NCI-H2196 treated with DMSO at 0.1 percent for 48 hours (cell line): ENCODE data around the gene ZNF823.

ENCODE experiments used
- DNase-seq: peaks from one replicate; lab custom pipeline; 2025; ENCODE audit not compliant: unreplicated experiment; lab: John Stamatoyannopoulos, UW

ZNF823 gene

GRCh38 chr19:11737964-11738745 is 591 bp downstream of the ZNF823 start:
- no peak for DNase-seq

GRCh38 chr19:11736696-11737095 is 2.0 kb downstream of the ZNF823 start:
- DNase-seq = no peak

DNA sequence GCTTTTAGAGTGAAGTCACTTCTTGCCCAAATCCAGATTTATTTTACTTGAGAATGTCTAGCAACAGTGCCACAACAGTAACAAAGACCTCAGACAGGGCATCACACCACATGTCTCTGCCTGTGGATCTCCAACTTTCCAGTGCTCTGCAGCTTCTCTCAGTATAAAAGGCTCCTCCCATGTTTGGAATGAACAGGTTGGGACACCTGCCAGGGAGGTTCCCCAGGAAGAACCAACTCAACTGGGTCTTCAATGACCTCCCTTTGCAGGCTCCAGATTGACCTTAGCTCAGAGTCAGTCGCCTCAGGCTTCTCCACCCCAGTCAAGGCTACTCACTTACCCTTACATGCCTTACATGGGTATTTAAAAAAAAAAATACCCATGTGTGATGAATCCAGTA is 3.4 kb downstream of the ZNF823 start:
- no peak for DNase-seq

- no peak for DNase-seq
Measured at GRCh38 chr19:11729586-11729985, 9.2 kb downstream of the ZNF823 start.

DNA sequence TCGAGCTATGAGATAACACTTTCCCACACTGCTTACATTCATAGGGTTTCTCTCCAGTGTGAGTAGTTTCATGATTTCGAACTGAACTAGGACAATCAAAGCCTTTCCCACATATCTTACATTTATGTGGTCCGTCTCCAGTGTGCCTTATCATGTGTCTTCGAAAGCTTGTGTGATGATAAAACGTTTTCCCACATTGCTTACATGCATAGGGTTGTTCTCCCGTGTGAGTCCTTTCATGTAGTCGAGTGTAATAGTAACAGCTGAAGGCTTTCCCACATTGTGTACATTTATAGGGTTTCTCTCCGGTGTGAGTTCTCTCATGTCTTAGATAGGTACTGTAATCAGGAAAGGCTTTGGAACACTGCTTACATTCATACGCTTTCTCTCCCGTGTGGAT is 16.3 kb downstream of the ZNF823 start:
- no peak for DNase-seq

- DNase-seq = no peak
Measured at GRCh38 chr19:11721681-11722080, 17.1 kb downstream of the ZNF823 start.

DNA sequence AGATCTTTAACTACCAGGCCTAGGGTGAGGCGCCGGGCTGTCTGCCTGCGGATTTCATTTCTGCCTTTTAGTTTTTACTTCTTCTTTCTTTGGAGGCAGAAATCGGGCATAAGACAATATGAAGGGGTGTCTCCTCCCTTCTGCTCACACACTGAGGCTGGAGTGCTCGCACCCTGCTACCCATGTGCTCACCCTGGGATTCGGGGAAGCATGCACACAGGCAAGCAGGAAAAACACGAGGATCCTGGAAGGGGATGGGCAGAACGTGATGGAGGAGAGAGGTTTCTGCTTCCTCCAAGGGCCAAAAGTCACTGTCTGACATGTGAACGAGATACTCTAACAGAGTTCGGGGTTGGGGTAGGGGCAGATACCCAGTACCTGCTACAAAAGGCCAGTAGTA is 28.4 kb downstream of the ZNF823 start:
- DNase-seq = no peak

DNA sequence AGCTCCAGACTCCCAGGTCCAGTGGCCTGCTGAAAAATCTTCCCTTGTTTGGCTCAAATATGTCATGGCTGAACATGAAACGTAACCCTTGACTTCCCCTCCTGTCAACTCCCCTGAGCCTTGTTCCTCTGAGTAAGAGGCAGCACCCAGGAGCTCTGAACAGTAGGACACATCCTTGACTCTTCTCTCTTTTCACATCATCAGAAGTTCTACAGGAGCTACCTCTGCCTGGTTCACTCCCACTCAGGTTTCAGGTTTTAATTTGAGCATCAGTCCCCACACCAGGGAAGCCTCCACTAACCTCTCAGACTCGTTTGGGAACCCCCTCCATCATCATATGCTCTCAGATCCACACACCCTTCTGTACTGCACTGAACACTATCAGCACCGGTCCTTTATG is 30.3 kb downstream of the ZNF823 start:
- no peak for DNase-seq

DNA sequence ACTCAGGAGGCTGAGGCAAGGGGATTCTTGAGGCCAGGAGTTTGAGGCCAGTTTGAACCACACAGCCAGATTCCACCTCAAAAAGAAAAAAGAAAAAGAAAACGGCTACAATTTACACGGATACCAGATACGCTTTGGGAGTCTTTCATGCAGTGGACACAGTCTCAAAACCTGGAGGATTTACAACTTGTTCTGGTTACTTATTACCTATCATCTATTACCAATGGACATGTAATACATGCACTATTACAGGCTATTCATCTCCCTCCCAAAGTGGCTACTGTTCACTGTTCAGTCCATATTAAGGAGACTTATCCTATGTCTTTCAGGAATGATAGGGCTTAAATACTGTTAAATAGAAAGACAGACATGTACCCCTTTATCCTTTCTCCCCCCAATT is 33.3 kb downstream of the ZNF823 start:
- no peak for DNase-seq

DNA sequence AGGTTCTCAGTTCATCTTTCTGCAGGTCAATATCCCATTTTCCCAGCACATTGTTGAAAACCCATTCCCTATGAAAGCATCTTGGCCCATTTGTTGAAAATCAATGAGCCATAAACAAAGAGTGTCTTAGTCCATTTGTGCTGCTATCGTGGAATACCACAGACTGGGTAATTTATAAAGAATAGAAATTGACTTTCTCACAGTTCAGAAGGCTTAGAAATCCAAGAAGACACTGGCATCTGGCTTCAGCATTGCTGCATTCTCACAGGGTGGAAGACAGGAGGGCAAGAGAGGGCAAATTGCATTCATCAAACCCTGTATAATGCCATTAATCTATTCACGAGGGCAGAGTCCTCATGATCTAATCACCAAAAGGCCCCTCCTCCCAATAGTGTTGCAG is 34.1 kb downstream of the ZNF823 start:
- DNase-seq = no peak

DNA sequence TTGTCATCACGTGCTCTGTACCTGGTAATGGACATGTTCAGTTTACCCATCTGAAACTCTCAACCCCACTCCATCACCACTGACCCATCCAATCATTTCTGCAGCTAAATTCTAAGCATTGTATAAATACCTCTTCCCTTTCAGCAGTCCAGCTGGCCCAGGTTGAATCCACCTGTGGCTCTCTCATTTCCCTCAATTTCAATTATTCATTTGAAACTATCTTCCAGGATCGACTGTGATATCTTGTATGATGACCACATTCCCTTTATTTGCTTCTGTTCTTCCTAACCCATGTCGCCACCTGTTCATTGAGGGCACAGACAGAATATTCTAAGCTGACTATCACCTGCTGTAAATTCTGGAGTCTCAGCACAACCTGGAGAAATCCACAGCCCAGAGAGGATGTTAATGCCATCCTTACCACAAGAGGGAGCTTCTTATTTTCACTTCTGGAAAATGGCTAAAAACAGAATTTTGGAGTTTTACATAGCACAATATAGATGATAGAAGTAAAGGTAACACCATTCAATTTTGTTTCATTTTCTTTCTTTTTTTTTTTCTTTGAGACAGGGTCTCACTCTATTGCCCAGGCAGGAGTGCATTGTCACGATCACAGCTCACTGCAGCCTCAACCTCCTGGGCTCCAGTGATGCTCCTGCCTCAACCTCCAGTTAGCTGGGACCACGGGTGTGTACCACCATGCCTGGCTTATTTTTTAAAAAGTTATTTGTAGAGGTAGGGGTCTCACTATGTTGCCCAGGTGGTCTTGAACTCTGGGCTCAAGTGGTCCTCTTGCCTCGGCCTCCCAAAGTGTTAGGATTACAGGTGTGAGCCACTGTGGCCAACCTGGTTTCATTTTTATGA is 38.6 kb downstream of the ZNF823 start:
- peak; percentile 22 for DNase-seq

DNA sequence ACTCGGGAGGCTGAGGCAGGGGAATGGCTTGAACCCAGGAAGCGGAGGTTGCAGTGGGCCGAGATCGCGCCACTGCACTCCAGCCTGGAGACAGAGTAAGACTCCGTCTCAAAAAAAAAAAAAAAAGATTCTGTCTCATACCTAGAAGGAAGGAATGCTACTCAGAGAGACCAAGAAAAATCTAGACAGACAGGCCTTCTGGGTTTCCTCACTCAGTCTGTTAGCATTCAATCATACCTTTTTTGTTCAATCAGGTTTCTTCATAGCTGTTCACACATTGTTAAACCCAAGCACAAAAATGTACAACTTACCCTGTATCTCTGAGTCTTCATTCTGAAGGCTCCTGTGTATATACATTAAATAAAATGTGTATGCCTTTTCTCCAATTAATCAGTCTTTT is 40.5 kb downstream of the ZNF823 start:
- no peak for DNase-seq

DNA sequence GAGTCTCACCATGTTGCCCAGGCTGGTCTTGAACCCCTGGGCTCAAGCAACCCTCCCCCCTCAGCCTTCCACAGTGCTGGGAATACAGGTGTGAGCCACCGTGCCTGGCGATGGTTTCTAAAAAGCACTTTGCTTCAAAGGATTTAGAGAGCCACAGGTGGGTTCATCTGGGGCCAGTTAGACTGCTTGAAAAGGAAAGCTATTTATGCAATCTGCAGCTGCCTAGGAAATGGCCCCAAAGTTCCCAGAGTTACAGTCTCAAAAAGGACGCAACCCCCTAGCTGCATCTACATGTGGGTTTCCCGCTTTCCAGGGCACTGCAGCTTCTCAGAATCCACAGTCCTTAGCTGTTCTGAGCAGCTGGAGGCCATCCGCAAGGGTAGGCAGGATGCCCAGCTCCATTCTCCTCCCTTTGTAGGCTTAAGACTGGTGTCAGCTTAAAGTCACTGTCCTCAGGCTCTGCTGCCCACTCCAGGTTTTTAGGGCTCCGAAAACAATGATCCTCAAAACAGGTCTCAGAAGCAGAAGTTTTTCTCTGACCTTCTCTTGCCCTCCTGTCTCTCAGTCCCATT is 41.4 kb downstream of the ZNF823 start:
- DNase-seq = no peak

GRCh38 chr19:11694533-11695439 is 44.0 kb downstream of the ZNF823 start:
- peak; percentile 83 for DNase-seq

GRCh38 chr19:11693505-11694499 is 44.9 kb downstream of the ZNF823 start:
- DNase-seq = no peak

GRCh38 chr19:11692127-11692790 is 46.5 kb downstream of the ZNF823 start:
- DNase-seq = no peak

DNA sequence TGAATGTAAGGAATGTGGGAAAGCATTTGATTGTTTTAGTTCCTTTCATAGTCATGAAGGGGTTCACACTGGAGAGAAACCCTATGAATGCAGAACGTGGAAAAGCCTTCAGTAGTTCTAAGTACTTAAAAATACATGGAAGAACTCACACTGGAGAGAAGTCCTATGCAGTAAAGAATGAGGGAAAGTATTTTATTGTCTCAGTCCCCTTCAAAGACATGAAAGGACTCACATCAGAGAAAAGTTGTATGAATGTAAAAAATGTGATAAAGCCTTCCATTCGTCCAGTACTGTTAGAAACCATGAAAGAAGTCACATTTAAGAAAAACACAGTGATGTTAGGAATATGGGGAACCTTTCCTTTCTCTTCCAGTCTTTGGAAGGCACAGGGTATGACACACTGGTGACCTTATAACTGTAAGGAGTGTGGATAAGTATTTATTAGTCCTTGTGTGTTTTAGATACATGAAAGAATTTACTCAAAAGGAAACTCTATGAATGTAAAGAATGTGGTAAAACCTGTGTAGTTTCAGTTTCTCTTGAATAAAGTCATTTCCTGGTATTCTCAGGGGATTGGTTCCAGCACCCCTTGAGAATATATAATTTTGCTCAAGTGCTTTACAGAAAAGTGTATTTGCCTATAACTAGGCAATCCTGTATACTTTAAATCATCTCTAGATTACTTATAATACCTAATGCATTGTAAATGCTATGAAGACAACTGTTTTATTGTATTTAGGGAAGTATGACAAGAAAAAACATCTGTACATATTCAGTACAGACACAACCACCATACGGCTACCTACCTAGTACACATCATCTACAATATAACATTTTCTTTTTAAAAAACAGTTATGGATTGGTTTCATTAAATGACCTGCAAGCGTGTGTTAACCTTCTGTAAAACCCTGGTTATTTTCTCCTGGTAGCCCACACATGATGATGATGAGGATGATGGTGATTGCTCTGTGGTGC is 52.8 kb downstream of the ZNF823 start:
- DNase-seq = no peak
